ENCODE data around the gene PPP1R9B.

DNA sequence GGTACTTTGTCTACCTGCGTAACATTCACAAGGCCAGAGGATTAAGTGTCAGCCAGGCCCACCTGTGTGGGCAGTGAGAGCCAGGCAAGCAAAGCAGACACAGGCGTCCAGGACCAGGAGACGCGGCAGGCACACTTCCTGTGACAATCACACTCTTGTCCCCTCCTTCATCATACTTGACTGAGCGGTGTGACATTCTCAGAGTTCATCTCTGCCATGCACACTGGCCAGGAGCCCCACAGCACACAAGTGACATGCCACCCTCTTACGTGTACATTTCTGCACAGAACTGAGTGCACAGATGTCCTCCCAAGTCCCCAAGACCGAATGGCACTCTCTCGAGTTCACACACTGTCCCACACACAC lies 8.7 kb downstream of the PPP1R9B start:
- TF ChIP-seq POLR2A (IDR thresholded peaks at IDR 0.05; ENCODE audit: low read length) (no peak), GATA1 (IDR thresholded peaks at IDR 0.05; ENCODE audit: low read depth, low read length) (no peak)

Measured in erythroblast (primary cell).